HEK293T (cell line): ENCODE measurements around the gene RXRB.

Source experiments
- ARNT ChIP-seq: fragments of 450-650 bp; IDR thresholded peaks from 2 replicates; pipeline ENCODE4 v1.6.1; 2017; ENCODE audit warnings: mild to moderate bottlenecking
- BHLHE40 ChIP-seq: fragments of 450-650 bp; IDR thresholded peaks from 2 replicates; pipeline ENCODE4 v1.6.1; 2016; ENCODE audit warnings: mild to moderate bottlenecking, moderate library complexity, borderline replicate concordance
- CTBP1 ChIP-seq: fragments of 450-650 bp; IDR thresholded peaks from 2 replicates; pipeline ENCODE4 v1.6.1; 2016; ENCODE audit warnings: borderline replicate concordance
- FOXK2 ChIP-seq: fragments of 450-650 bp; IDR thresholded peaks from 2 replicates; pipeline ENCODE4 v1.6.1; 2016; ENCODE audit warnings: mild to moderate bottlenecking
- FOXM1 ChIP-seq: fragments of 450-650 bp; IDR thresholded peaks from 2 replicates; pipeline ENCODE4 v1.6.1; 2017; ENCODE audit warnings: mild to moderate bottlenecking, borderline replicate concordance
- HDGF ChIP-seq: fragments of 450-650 bp; IDR thresholded peaks from 2 replicates; pipeline ENCODE4 v1.6.1; 2017; ENCODE audit warnings: antibody characterized with exemption, borderline replicate concordance
- L3MBTL2 ChIP-seq: fragments of 450-650 bp; conservative IDR thresholded peaks from 2 replicates; pipeline ENCODE4 v1.6.1; 2016; ENCODE audit warnings: mild to moderate bottlenecking
- NFRKB ChIP-seq: fragments of 450-650 bp; IDR thresholded peaks from 2 replicates; pipeline ENCODE4 v1.6.1; 2016; ENCODE audit warnings: mild to moderate bottlenecking, moderate library complexity
- SP1 ChIP-seq: fragments of 450-650 bp; IDR thresholded peaks from 2 replicates; pipeline ENCODE4 v1.6.1; 2017
- TARDBP ChIP-seq: fragments of 450-650 bp; IDR thresholded peaks from 2 replicates; pipeline ENCODE4 v1.6.1; 2016
- ZNF384 ChIP-seq: fragments of 450-650 bp; IDR thresholded peaks from 2 replicates; pipeline ENCODE4 v1.6.1; 2016

GRCh38 chr6:33187809-33188208, 12.7 kb downstream of the RXRB start:
- TF ChIP-seq BHLHE40 (no peak), SP1 (no peak), HDGF (no peak), FOXM1 (no peak), ARNT (no peak), NFRKB (no peak), FOXK2 (no peak), CTBP1 (no peak), TARDBP (no peak), ZNF384 (no peak), L3MBTL2 (no peak)
